Measurements from ENCODE around the gene ZGPAT.

- TF ChIP-seq FOXP4 (CRISPR knock-in tag; IDR thresholded peaks at IDR 0.05) (no peak), SMARCC2 (IDR thresholded peaks at IDR 0.05) (no peak), STAT5B (CRISPR knock-in tag; IDR thresholded peaks at IDR 0.05) (no peak), GATAD1 (CRISPR knock-in tag; IDR thresholded peaks at IDR 0.05) (no peak), RBAK (CRISPR knock-in tag; IDR thresholded peaks at IDR 0.05) (no peak), ZNF788 (CRISPR knock-in tag; IDR thresholded peaks at IDR 0.05; ENCODE audit: borderline replicate concordance) (no peak), HCFC1 (IDR thresholded peaks at IDR 0.05; ENCODE audit: low read depth, low read length) (no peak), FOXA1 (IDR thresholded peaks at IDR 0.05) (no peak), FOXA1 (CRISPR knock-in tag; IDR thresholded peaks at IDR 0.05) (no peak), NCOR1 (IDR thresholded peaks at IDR 0.05; ENCODE audit: borderline replicate concordance, low read length) (no peak), HOXA7 (CRISPR knock-in tag; IDR thresholded peaks at IDR 0.05) (no peak), ZBTB33 (CRISPR knock-in tag; IDR thresholded peaks at IDR 0.05) (peak; percentile 69; the same call in 1 of the 2 replicates), GRHL1 (CRISPR knock-in tag; conservative IDR thresholded peaks at IDR 0.05) (no peak), ZNF589 (CRISPR knock-in tag; conservative IDR thresholded peaks at IDR 0.05) (no peak), ZNF205 (CRISPR knock-in tag; IDR thresholded peaks at IDR 0.05) (no peak)
Observed at GRCh38 chr20:63689046-63690002, 18.5 kb upstream of the ZGPAT start.
